Common myeloid progenitor, CD34-positive (primary cell): ENCODE results near the gene SOHLH1.

Experiments used
- CTCF ChIA-PET: fragments of 350-600 bp; sonication (Branson Sonifier 250); formaldehyde crosslinking; loops from one replicate; lab custom pipeline; 2021; ENCODE audit warnings: antibody characterized with exemption; lab: Charles Lee
- POLR2A ChIA-PET: fragments of 350-600 bp; sonication (Branson Sonifier 250); formaldehyde crosslinking; loops from one replicate; lab custom pipeline; 2021; ENCODE audit warnings: antibody characterized with exemption; lab: Charles Lee
- DNase-seq, 3 donors: peaks; one replicate each; pipeline versions ENCODE4 v3.0.0 to v3.0.0-alpha.2; 2013
- H3K27ac ChIP-seq, 2 experiments: 1 replicate in 1 of 2; 2 replicates in 1 of 2; pipeline ENCODE4 v1.7.0; 2013; ENCODE audit warnings: inconsistent platforms in 2 of 2, low read length in 2 of 2, mild to moderate bottlenecking in 2 of 2, low read depth in 1 of 2, moderate library complexity in 1 of 2; ENCODE audit not compliant: severe bottlenecking in 2 of 2, insufficient read depth in 1 of 2, poor library complexity in 1 of 2
- H3K27me3 ChIP-seq, 5 experiments: replicated peaks in 2 of 5; 1 replicate in 3 of 5; 2 replicates in 2 of 5; pipeline versions ENCODE4 v1.6.1 to v1.7.0; 2013; ENCODE audit warnings: low read length in 4 of 5, mild to moderate bottlenecking in 2 of 5, moderate library complexity in 2 of 5, inconsistent platforms in 1 of 5; ENCODE audit not compliant: insufficient read depth in 5 of 5, control insufficient read depth in 4 of 5
- H3K36me3 ChIP-seq, 4 experiments: 1 replicate in 2 of 4; 2 replicates in 2 of 4; pipeline versions ENCODE4 v1.6.1 to v1.7.0; 2013; ENCODE audit warnings: low read length in 3 of 4, control low read depth in 1 of 4, mild to moderate bottlenecking in 1 of 4; ENCODE audit not compliant: control insufficient read depth in 4 of 4, insufficient read depth in 4 of 4
- H3K4me1 ChIP-seq, 4 experiments: 1 replicate in 3 of 4; 2 replicates in 1 of 4; pipeline versions ENCODE4 v1.6.1 to v1.7.1; 2013; ENCODE audit warnings: low read length in 3 of 4, mild to moderate bottlenecking in 3 of 4, control low read depth in 1 of 4, inconsistent platforms in 1 of 4, moderate library complexity in 1 of 4; ENCODE audit not compliant: control insufficient read depth in 4 of 4, insufficient read depth in 4 of 4; ENCODE audit errors: control extremely low read depth in 1 of 4
- H3K4me3 ChIP-seq, 7 experiments: 1 replicate in 4 of 7; 2 replicates in 3 of 7; pipeline versions ENCODE4 v1.5.1 to v1.7.0; 2013; ENCODE audit warnings: mild to moderate bottlenecking in 7 of 7, low read length in 6 of 7, moderate library complexity in 6 of 7, inconsistent platforms in 2 of 7, low read depth in 2 of 7, control low read depth in 1 of 7; ENCODE audit not compliant: insufficient read depth in 4 of 7, control insufficient read depth in 1 of 7; ENCODE audit errors: extremely low read depth in 1 of 7
- H3K9me3 ChIP-seq, 5 experiments: 1 replicate in 4 of 5; 2 replicates in 1 of 5; pipeline versions ENCODE4 v1.6.1 to v1.7.1; 2013; ENCODE audit warnings: low read length in 4 of 5, mild to moderate bottlenecking in 2 of 5, inconsistent platforms in 1 of 5, low read depth in 1 of 5, moderate library complexity in 1 of 5; ENCODE audit not compliant: control insufficient read depth in 4 of 5, insufficient read depth in 2 of 5; ENCODE audit errors: control extremely low read depth in 1 of 5
- WGBS: methylation state at CpG from one replicate; pipeline ENCODE4 v1.1.5; 2013; ENCODE audit not compliant: insufficient coverage; 5-methylcytosine and 5-hydroxymethylcytosine counted together

SOHLH1 gene

DNA sequence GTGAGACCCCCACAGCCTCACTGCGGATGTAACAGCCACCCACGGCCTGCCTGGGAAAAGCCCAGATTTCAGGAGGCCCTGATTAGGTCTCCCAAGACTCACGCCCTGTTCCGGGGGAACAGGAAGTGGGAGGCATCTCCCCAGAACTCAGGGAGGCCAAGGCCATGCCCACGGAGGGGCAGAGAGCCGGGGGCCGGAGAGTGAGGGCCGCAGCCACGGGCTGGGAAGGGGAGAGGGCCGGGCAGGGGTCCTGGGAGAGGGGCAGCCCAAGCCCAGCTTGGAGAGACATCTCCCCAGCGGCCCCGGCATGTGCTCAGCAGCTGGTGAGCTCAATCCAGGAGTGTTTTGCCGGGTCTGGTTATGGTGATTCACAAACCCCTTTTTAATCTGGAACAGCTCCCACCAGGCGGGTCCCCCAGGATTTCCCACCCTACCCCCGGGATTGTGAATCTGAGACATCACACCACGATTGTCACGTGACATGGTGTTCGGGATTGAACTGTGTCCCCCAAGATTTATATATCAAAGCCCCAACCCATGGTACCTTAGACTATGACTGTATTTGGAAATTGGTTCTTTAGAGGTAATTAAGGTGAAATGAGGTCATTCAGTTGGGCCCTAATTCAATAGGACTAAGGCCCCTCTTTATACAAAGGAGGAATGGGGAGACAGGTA lies 29.3 kb upstream of the SOHLH1 start:
- DNase-seq: no peak

DNA sequence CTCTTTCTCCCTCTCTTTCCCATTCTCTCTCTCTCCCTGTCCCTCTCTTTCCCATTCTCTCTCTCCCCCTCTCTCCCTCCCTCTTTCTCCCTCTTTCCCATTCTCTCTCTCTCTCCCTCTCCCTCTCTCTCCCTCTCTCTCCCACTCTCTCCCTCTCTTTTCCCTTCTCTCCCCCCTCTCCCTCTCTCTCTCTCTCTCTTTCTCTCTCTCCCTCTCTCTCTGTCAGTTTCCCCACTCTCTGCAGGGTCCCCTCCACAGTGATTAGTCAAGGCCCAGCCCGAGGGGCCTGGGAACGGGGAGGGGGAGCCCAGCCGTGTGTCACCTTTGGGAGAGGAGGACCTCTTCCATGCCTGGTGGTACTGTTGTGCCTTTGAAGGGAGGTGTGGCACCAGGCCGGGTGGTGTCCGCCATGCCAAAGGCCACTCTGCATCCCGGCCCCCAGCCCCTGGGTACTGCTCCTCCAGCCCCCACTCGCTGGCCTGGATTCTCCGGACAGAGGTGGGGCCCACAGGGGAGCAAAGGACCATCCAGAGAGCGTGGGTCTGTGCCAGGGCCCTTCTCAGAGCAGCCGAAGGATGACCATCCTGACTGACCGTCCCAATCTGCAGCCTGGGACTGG lies 28.1 kb upstream of the SOHLH1 start:
- no peak overlapping the region for H3K27ac ChIP-seq
- no peak for DNase-seq
- ChIA-PET CTCF (no interaction called here), POLR2A (no interaction called here)
- H3K9me3 ChIP-seq: peaks cover 0 to 9% (median 6%) of the 10 kb centered on the region in 5 experiments
- H3K4me1 ChIP-seq: no peaks in the 10 kb centered on the region
- WGBS: 62% methylated on average over 11 of the region's 11 CpGs
- peaks cover 0 to 61% (median 4%) of the 10 kb centered on the region in 5 experiments for H3K27me3 ChIP-seq
- no peak overlapping the region for H3K4me3 ChIP-seq
- H3K36me3 ChIP-seq: no peaks in the 10 kb centered on the region

More for the DNA sequence above, 29.3 kb upstream of the SOHLH1 start:
- H3K4me1 ChIP-seq: no peaks in the 10 kb centered on the region
- H3K9me3 ChIP-seq: peaks cover 0 to 9% (median 7%) of the 10 kb centered on the region in 5 experiments
- WGBS: 52% methylated on average over 10 of the region's 18 CpGs
- no peak overlapping the region for H3K4me3 ChIP-seq
- POLR2A ChIA-PET: no interaction called here
- H3K27me3 ChIP-seq: peaks cover 0 to 59% (median 4%) of the 10 kb centered on the region in 5 experiments
- H3K36me3 ChIP-seq: no peaks in the 10 kb centered on the region
- no peak overlapping the region for H3K27ac ChIP-seq
- CTCF ChIA-PET: no interaction called here

GRCh38 chr9:135726138-135726853 lies 27.0 kb upstream of the SOHLH1 start:
- ChIA-PET CTCF (no interaction called here), POLR2A (no interaction called here)
- Histone ChIP-seq H3K9me3 (peaks cover 0 to 5% (median 2%) of the 10 kb centered on the region in 5 experiments), H3K27ac (no peak overlapping the region), H3K27me3 (peaks cover 0 to 71% (median 4%) of the 10 kb centered on the region in 5 experiments), H3K4me3 (no peak overlapping the region), H3K4me1 (no peaks in the 10 kb centered on the region), H3K36me3 (no peaks in the 10 kb centered on the region)
- no peak for DNase-seq
- WGBS: 82% methylated on average over 14 of the region's 16 CpGs

DNA sequence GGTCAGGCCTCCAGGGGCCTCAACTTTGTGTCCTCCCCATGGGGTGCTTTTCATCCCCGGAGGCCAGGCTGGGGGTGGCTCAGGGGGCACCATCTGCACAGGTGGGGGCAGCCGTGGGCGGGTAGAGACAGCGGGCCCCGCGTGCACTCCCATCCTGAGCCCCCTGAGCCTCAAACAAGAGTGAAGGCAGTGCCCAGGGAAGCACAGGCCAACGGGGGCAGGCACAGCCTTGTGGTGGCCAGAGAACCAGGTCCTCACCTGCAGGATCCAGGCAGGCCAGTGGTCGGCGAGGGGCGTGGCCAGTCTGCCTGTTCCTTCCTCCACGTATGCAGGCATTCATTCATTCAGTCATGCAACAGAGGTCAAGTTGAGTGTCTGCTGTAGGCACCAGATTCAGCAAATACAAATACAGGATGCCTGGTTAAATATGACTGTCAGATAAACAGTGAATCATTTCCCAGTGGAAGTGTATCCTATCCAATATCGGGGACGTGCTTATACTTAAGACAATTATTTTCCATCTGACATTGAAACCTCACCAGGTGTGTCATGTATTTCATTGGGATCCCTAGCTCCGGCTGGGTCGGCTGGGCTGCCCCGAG lies 25.0 kb upstream of the SOHLH1 start:
- 73% methylated on average over 11 of the region's 16 CpGs for WGBS
- Histone ChIP-seq H3K27me3 (peaks cover 0 to 64% (median 3%) of the 10 kb centered on the region in 5 experiments), H3K4me1 (no peaks in the 10 kb centered on the region), H3K27ac (no peak overlapping the region), H3K4me3 (no peak overlapping the region), H3K9me3 (no peaks in the 10 kb centered on the region), H3K36me3 (no peaks in the 10 kb centered on the region)
- CTCF ChIA-PET: no interaction called here
- DNase-seq: no peak
- POLR2A ChIA-PET: no interaction called here

GRCh38 chr9:135722365-135722764 lies 23.1 kb upstream of the SOHLH1 start:
- Histone ChIP-seq H3K4me3 (no peak overlapping the region), H3K27ac (no peak overlapping the region), H3K27me3 (peaks cover 0 to 64% (median 2%) of the 10 kb centered on the region in 5 experiments), H3K4me1 (no peaks in the 10 kb centered on the region), H3K36me3 (no peaks in the 10 kb centered on the region), H3K9me3 (no peaks in the 10 kb centered on the region)
- ChIA-PET CTCF (no interaction called here), POLR2A (no interaction called here)
- WGBS: 79% methylated on average over 15 of the region's 18 CpGs
- no peak for DNase-seq

DNA sequence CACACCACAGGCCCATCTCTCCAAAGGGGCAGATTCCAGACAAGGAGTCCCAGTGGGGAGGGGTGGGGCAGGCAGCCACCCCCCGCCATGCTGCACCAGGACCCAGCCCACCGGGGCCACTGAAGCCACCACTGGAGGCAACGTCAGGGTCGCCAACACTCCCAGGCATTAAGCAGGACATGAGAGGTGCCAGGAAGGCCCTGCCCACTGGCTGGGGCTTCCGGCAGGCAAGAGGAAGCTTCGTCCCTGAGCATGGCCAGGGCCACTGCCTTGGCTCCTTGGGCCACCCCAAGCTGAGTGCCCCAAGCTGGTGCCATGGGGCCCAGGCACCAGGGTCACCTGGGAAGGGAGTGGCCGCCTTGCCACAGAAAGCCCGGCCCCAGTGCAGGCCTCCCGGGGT lies 20.2 kb upstream of the SOHLH1 start:
- H3K27me3 ChIP-seq: peaks cover 4 to 72% (median 14%) of the 10 kb centered on the region in 5 experiments
- 81% methylated on average over 9 of the region's 9 CpGs for WGBS

More for the DNA sequence above, 20.2 kb upstream of the SOHLH1 start:
- DNase-seq: no peak
- peaks cover 0 to 6% (median 1%) of the 10 kb centered on the region in 4 experiments for H3K4me1 ChIP-seq
- ChIA-PET POLR2A (no interaction called here), CTCF (no interaction called here)
- no peak overlapping the region for H3K27ac ChIP-seq
- no peaks in the 10 kb centered on the region for H3K36me3 ChIP-seq
- no peaks in the 10 kb centered on the region for H3K9me3 ChIP-seq
- no peak overlapping the region for H3K4me3 ChIP-seq
